ENCODE results near the gene ATG9A.

DNA sequence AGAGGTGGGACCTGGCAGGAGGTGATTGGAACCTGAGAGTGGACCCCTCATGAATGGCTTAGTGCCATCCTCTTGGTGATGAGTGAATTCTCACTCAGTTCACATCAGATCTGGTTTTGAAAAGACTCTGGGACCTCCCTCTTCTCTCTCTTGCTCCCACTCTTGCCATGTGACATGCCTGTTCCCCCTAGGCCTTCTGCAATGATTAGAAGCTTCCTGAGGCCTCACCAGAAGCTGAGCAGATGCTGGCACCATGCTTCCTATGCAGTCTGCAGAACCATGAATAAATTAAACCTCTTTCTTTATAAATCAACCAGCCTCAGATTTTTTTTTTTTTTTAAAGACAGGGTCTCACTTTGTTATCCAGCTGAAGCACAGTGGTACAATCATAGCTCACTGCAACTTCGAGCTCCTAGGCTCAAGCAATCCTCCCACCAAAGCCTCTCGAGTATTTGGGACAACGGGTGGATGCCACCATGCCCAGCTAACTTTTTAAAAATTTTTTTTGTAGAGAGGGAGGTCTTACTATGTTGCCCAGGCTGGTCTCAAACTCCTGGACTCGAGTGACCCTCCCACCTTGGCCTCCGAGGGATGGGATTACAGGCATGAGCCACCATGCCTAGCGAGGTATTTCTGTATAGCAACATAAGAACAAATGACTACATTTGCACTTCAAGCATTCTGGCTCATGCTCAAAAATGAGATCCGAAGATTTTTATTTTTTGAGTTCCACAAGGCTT is 24.8 kb downstream of the ATG9A start:
- TF ChIP-seq, protein P1, sequence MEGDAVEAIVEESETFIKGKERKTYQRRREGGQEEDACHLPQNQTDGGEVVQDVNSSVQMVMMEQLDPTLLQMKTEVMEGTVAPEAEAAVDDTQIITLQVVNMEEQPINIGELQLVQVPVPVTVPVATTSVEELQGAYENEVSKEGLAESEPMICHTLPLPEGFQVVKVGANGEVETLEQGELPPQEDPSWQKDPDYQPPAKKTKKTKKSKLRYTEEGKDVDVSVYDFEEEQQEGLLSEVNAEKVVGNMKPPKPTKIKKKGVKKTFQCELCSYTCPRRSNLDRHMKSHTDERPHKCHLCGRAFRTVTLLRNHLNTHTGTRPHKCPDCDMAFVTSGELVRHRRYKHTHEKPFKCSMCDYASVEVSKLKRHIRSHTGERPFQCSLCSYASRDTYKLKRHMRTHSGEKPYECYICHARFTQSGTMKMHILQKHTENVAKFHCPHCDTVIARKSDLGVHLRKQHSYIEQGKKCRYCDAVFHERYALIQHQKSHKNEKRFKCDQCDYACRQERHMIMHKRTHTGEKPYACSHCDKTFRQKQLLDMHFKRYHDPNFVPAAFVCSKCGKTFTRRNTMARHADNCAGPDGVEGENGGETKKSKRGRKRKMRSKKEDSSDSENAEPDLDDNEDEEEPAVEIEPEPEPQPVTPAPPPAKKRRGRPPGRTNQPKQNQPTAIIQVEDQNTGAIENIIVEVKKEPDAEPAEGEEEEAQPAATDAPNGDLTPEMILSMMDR (tag by site-specific recombination; IDR thresholded peaks at IDR 0.05): no peak
- TF ChIP-seq, protein P2, sequence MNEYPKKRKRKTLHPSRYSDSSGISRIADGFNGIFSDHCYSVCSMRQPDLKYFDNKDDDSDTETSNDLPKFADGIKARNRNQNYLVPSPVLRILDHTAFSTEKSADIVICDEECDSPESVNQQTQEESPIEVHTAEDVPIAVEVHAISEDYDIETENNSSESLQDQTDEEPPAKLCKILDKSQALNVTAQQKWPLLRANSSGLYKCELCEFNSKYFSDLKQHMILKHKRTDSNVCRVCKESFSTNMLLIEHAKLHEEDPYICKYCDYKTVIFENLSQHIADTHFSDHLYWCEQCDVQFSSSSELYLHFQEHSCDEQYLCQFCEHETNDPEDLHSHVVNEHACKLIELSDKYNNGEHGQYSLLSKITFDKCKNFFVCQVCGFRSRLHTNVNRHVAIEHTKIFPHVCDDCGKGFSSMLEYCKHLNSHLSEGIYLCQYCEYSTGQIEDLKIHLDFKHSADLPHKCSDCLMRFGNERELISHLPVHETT (tag by site-specific recombination; IDR thresholded peaks at IDR 0.05): no peak
- TF ChIP-seq, protein P3, sequence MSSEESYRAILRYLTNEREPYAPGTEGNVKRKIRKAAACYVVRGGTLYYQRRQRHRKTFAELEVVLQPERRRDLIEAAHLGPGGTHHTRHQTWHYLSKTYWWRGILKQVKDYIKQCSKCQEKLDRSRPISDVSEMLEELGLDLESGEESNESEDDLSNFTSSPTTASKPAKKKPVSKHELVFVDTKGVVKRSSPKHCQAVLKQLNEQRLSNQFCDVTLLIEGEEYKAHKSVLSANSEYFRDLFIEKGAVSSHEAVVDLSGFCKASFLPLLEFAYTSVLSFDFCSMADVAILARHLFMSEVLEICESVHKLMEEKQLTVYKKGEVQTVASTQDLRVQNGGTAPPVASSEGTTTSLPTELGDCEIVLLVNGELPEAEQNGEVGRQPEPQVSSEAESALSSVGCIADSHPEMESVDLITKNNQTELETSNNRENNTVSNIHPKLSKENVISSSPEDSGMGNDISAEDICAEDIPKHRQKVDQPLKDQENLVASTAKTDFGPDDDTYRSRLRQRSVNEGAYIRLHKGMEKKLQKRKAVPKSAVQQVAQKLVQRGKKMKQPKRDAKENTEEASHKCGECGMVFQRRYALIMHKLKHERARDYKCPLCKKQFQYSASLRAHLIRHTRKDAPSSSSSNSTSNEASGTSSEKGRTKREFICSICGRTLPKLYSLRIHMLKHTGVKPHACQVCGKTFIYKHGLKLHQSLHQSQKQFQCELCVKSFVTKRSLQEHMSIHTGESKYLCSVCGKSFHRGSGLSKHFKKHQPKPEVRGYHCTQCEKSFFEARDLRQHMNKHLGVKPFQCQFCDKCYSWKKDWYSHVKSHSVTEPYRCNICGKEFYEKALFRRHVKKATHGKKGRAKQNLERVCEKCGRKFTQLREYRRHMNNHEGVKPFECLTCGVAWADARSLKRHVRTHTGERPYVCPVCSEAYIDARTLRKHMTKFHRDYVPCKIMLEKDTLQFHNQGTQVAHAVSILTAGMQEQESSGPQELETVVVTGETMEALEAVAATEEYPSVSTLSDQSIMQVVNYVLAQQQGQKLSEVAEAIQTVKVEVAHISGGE (tag by site-specific recombination; conservative IDR thresholded peaks at IDR 0.05; ENCODE audit: low read depth): no peak
- TF ChIP-seq HOXA7 (CRISPR knock-in tag; IDR thresholded peaks at IDR 0.05; ENCODE audit: borderline replicate concordance) (no peak), MEIS1 (CRISPR knock-in tag; IDR thresholded peaks at IDR 0.05; ENCODE audit: borderline replicate concordance) (no peak), OVOL3 (tag by site-specific recombination; IDR thresholded peaks at IDR 0.05) (no peak), ZBTB48 (tag by site-specific recombination; IDR thresholded peaks at IDR 0.05) (no peak), ZNF830 (tag by site-specific recombination; IDR thresholded peaks at IDR 0.05; ENCODE audit: low read depth) (no peak)
- TF ChIP-seq, protein P4, sequence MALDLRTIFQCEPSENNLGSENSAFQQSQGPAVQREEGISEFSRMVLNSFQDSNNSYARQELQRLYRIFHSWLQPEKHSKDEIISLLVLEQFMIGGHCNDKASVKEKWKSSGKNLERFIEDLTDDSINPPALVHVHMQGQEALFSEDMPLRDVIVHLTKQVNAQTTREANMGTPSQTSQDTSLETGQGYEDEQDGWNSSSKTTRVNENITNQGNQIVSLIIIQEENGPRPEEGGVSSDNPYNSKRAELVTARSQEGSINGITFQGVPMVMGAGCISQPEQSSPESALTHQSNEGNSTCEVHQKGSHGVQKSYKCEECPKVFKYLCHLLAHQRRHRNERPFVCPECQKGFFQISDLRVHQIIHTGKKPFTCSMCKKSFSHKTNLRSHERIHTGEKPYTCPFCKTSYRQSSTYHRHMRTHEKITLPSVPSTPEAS (tag by site-specific recombination; IDR thresholded peaks at IDR 0.05): no peak
- TF ChIP-seq, protein P5, sequence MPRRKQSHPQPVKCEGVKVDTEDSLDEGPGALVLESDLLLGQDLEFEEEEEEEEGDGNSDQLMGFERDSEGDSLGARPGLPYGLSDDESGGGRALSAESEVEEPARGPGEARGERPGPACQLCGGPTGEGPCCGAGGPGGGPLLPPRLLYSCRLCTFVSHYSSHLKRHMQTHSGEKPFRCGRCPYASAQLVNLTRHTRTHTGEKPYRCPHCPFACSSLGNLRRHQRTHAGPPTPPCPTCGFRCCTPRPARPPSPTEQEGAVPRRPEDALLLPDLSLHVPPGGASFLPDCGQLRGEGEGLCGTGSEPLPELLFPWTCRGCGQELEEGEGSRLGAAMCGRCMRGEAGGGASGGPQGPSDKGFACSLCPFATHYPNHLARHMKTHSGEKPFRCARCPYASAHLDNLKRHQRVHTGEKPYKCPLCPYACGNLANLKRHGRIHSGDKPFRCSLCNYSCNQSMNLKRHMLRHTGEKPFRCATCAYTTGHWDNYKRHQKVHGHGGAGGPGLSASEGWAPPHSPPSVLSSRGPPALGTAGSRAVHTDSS (tag by site-specific recombination; IDR thresholded peaks at IDR 0.05): no peak

Measured in HEK293 (cell line).